AG04449 (cell line): ENCODE results near the gene TSPAN5.

ENCODE experiments used
- CTCF ChIA-PET: fragments of 350-600 bp; formaldehyde crosslinking; extraction: SDS; loops from one replicate; lab custom pipeline; 2021; ENCODE audit warnings: antibody characterized with exemption; lab: Yijun Ruan, JAX
- POLR2A ChIA-PET: fragments of 400-600, 350-600 bp; formaldehyde crosslinking; extraction: SDS; loops from one replicate; lab custom pipeline; 2020; ENCODE audit warnings: antibody characterized with exemption, inconsistent platforms; lab: Yijun Ruan, JAX
- DNase-seq: peaks from one replicate; pipeline ENCODE4 v3.0.0-alpha.2; 2010; ENCODE audit warnings: low read depth, low spot score
- H3K4me3 ChIP-seq: 2 replicates; pipeline ENCODE4 v1.5.1; 2011; ENCODE audit warnings: low read depth, mild to moderate bottlenecking, control low read depth, low read length
- CTCF ChIP-seq: IDR thresholded peaks from one replicate; pipeline ENCODE4 v1.5.1; 2011; ENCODE audit warnings: mild to moderate bottlenecking, moderate library complexity, low read length, control low read depth, inconsistent platforms; ENCODE audit not compliant: insufficient read depth; ENCODE audit errors: missing control alignments

Gene TSPAN5

GRCh38 chr4:98661371-98662054 lies 3.1 kb upstream of the TSPAN5 start:
- no peak for TF ChIP-seq CTCF
- no peak for DNase-seq
- no peak overlapping the region for H3K4me3 ChIP-seq
- POLR2A ChIA-PET = no interaction called here
- CTCF ChIA-PET = interaction anchor here (2.7 kb wide), 1 partner anchor 194 kb away, joined by 18 read pairs; no protein-coding TSS in a partner anchor

GRCh38 chr4:98659741-98660462 lies 1.5 kb upstream of the TSPAN5 start:
- no peak for DNase-seq
- ChIA-PET POLR2A (interaction anchor here (1.1 kb wide), 1 partner anchor 140 kb away, joined by 3 read pairs; no protein-coding TSS in a partner anchor), CTCF (interaction anchor here (1.0 to 2.7 kb wide), 6 partner anchors 27 to 245 kb away, joined by 3 to 18 read pairs (median 4); no protein-coding TSS in a partner anchor)
- peak overlapping the region; percentile 92 for H3K4me3 ChIP-seq
- TF ChIP-seq CTCF = no peak

GRCh38 chr4:98659106-98659592 lies 738 bp upstream of the TSPAN5 start:
- CTCF ChIA-PET = interaction anchor here (1.0 to 2.7 kb wide), 7 partner anchors 28 to 509 kb away, joined by 3 to 18 read pairs (median 4); no protein-coding TSS in a partner anchor
- TF ChIP-seq CTCF = no peak
- no peak for DNase-seq
- peak overlapping the region; percentile 92 for H3K4me3 ChIP-seq
- POLR2A ChIA-PET = interaction anchor here (1.1 to 1.5 kb wide), 2 partner anchors 140 to 398 kb away, joined by 3 to 5 read pairs; partner anchors contain the start of gene RAP1GDS1

- ChIA-PET POLR2A (interaction anchor here (0.5 to 1.5 kb wide), 4 partner anchors 31 to 397 kb away, joined by 3 to 5 read pairs (median 4); partner anchors contain the start of gene RAP1GDS1), CTCF (interaction anchor here (0.8 to 1.9 kb wide), 6 partner anchors 30 to 508 kb away, joined by 3 to 11 read pairs (median 4); no protein-coding TSS in a partner anchor)
- no peak for TF ChIP-seq CTCF
- H3K4me3 ChIP-seq = peak overlapping the region; percentile 92
- DNase-seq = no peak
Observed at GRCh38 chr4:98657531-98658286, 702 bp downstream of the TSPAN5 start.

- no peak for TF ChIP-seq CTCF
- ChIA-PET CTCF (interaction anchor here (1.9 kb wide), 1 partner anchor 189 kb away, joined by 11 read pairs; no protein-coding TSS in a partner anchor), POLR2A (no interaction called here)
- DNase-seq = no peak
- H3K4me3 ChIP-seq = peak overlapping the region; percentile 92
Observed at GRCh38 chr4:98656886-98657285, 1.5 kb downstream of the TSPAN5 start.
